GM19240 (cell line): ENCODE measurements around the gene DCAF6.

ENCODE experiments used
- DNase-seq: peaks from one replicate; pipeline ENCODE4 v3.0.0; 2011; ENCODE audit warnings: low spot score; ENCODE audit not compliant: insufficient read length

Gene DCAF6

GRCh38 chr1:167964646-167965045 lies 28.2 kb downstream of the DCAF6 start:
- DNase-seq: no peak

- no peak for DNase-seq
These were observed 29.6 kb downstream of the DCAF6 start for GRCh38 chr1:167966050-167966449.

GRCh38 chr1:167968569-167968968 lies 32.1 kb downstream of the DCAF6 start:
- DNase-seq: no peak

- no peak for DNase-seq
These were observed 37.3 kb downstream of the DCAF6 start for GRCh38 chr1:167973832-167974231.

- DNase-seq: no peak
These were observed 38.2 kb downstream of the DCAF6 start for GRCh38 chr1:167974698-167975097.

- DNase-seq: no peak
These were observed 40.8 kb downstream of the DCAF6 start for GRCh38 chr1:167977245-167977644.

- no peak for DNase-seq
These were observed 45.5 kb downstream of the DCAF6 start for GRCh38 chr1:167981933-167982332.

- no peak for DNase-seq
These were observed 47.4 kb downstream of the DCAF6 start for GRCh38 chr1:167983797-167984420.

- DNase-seq: no peak
These were observed 48.5 kb downstream of the DCAF6 start for GRCh38 chr1:167984886-167985489.

- DNase-seq: no peak
These were observed 50.7 kb downstream of the DCAF6 start for GRCh38 chr1:167987174-167987573.

GRCh38 chr1:167991546-167991945 lies 55.1 kb downstream of the DCAF6 start:
- DNase-seq: no peak

GRCh38 chr1:167993720-167994119 lies 57.2 kb downstream of the DCAF6 start:
- DNase-seq: no peak

- DNase-seq: no peak
These were observed 58.1 kb downstream of the DCAF6 start for GRCh38 chr1:167994560-167994959.

- DNase-seq: no peak
These were observed 58.6 kb downstream of the DCAF6 start for GRCh38 chr1:167995038-167995437.

GRCh38 chr1:167996266-167996665 lies 59.8 kb downstream of the DCAF6 start:
- DNase-seq: no peak

GRCh38 chr1:167997037-167997575 lies 60.6 kb downstream of the DCAF6 start:
- DNase-seq: no peak

- no peak for DNase-seq
These were observed 63.4 kb downstream of the DCAF6 start for GRCh38 chr1:167999877-168000276.

GRCh38 chr1:168000656-168001055 lies 64.2 kb downstream of the DCAF6 start:
- DNase-seq: no peak

GRCh38 chr1:168001213-168001612 lies 64.7 kb downstream of the DCAF6 start:
- DNase-seq: no peak

- no peak for DNase-seq
These were observed 68.0 kb downstream of the DCAF6 start for GRCh38 chr1:168004531-168004930.

- DNase-seq: no peak
These were observed 69.0 kb downstream of the DCAF6 start for GRCh38 chr1:168005529-168005928.

- no peak for DNase-seq
These were observed 71.2 kb downstream of the DCAF6 start for GRCh38 chr1:168007691-168008090.

- DNase-seq: no peak
These were observed 72.1 kb downstream of the DCAF6 start for GRCh38 chr1:168008595-168008994.
